Esophagus squamous epithelium (tissue), 4 donors: ENCODE data around the gene AAR2.

Source experiments
- POLR2A ChIP-seq, 4 donors: fragments of 450-650 bp; IDR thresholded peaks; one replicate each; pipeline ENCODE4 v1.6.1; 2017; ENCODE audit warnings: antibody characterized with exemption in 4 of 4, mild to moderate bottlenecking in 4 of 4, moderate library complexity in 3 of 4
- TF ChIP-seq, protein P1 (sequence below), 6 experiments: fragments of 450-650 bp in 4 of 6; fragments of 200-600 bp in 2 of 6; sonication (generic) in 2 of 6; IDR thresholded peaks; one replicate each; pipeline ENCODE4 v1.5.1; 2016 to 2019; ENCODE audit warnings: antibody characterized with exemption in 6 of 6, mild to moderate bottlenecking in 4 of 6, moderate library complexity in 4 of 6

GRCh38 chr20:36303020-36303595, 66.8 kb downstream of the AAR2 start:
- TF ChIP-seq, protein P1, sequence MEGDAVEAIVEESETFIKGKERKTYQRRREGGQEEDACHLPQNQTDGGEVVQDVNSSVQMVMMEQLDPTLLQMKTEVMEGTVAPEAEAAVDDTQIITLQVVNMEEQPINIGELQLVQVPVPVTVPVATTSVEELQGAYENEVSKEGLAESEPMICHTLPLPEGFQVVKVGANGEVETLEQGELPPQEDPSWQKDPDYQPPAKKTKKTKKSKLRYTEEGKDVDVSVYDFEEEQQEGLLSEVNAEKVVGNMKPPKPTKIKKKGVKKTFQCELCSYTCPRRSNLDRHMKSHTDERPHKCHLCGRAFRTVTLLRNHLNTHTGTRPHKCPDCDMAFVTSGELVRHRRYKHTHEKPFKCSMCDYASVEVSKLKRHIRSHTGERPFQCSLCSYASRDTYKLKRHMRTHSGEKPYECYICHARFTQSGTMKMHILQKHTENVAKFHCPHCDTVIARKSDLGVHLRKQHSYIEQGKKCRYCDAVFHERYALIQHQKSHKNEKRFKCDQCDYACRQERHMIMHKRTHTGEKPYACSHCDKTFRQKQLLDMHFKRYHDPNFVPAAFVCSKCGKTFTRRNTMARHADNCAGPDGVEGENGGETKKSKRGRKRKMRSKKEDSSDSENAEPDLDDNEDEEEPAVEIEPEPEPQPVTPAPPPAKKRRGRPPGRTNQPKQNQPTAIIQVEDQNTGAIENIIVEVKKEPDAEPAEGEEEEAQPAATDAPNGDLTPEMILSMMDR (IDR thresholded peaks at IDR 0.05), result no peak
- no peak for TF ChIP-seq POLR2A (IDR thresholded peaks at IDR 0.05)
